IMR-90 (cell line): Measurements from ENCODE around the gene GABARAPL2. TPM values are rescaled to one million over a fixed set of nuclear protein-coding genes. Genes with fewer than 3 reads are reported as not detected.

Experiments used
- ATAC-seq: fragments of 200-7000 bp; cut with Tn5 transposase; 2 replicates; pipeline ENCODE4 v1.9.1; 2020; ENCODE audit warnings: low read depth, mild to moderate bottlenecking, moderate library complexity
- BruUV-seq: library from RNA; stranded (reverse); fragments of 400-500 nt; replicated peaks from 2 replicates; lab custom pipeline; 2021; lab: Mats Ljungman, UMichigan
- CTCF ChIA-PET: fragments of 300-600 bp; formaldehyde crosslinking; extraction: SDS; loops from one replicate; lab custom pipeline; 2021; ENCODE audit warnings: antibody characterized with exemption; lab: Yijun Ruan, JAX
- POLR2A ChIA-PET: fragments of 300-600 bp; sonication (Branson Sonifier 250); formaldehyde crosslinking; loops from one replicate; lab custom pipeline; 2022; ENCODE audit warnings: antibody characterized with exemption; ENCODE audit not compliant: unreplicated experiment; lab: Charles Lee
- DNase-seq: peaks from one replicate; pipeline ENCODE4 v3.0.0; 2013
- H2AFZ ChIP-seq: replicated peaks from 2 replicates; pipeline ENCODE3; 2013; ENCODE audit warnings: low read length, mild to moderate bottlenecking; ENCODE audit not compliant: poor library complexity
- H2AK5ac ChIP-seq: 2 replicates; pipeline ENCODE4 v1.6.1; 2013; ENCODE audit warnings: low read depth, low read length, inconsistent platforms
- H2AK9ac ChIP-seq: replicated peaks from 2 replicates; pipeline ENCODE3; 2013; ENCODE audit warnings: mild to moderate bottlenecking, low read depth, low read length, moderate library complexity; ENCODE audit not compliant: poor library complexity
- H2BK120ac ChIP-seq: 2 replicates; pipeline ENCODE4 v1.6.1; 2013; ENCODE audit warnings: low read depth, low read length, inconsistent platforms
- H2BK15ac ChIP-seq: 3 replicates; pipeline ENCODE4 v1.6.1; 2013; ENCODE audit warnings: low read depth, low read length, inconsistent platforms
- H2BK20ac ChIP-seq: 2 replicates; pipeline ENCODE4 v1.6.1; 2013; ENCODE audit warnings: low read depth, mild to moderate bottlenecking, inconsistent platforms, low read length, moderate library complexity
- H2BK5ac ChIP-seq: 2 replicates; pipeline ENCODE4 v1.6.1; 2013; ENCODE audit warnings: mild to moderate bottlenecking, low read depth, low read length, inconsistent platforms; ENCODE audit not compliant: poor library complexity, severe bottlenecking
- H3K14ac ChIP-seq: replicated peaks from 2 replicates; pipeline ENCODE4 v1.6.1; 2013; ENCODE audit warnings: low read depth, low read length, inconsistent platforms
- H3K18ac ChIP-seq: 2 replicates; pipeline ENCODE4 v1.6.1; 2013; ENCODE audit warnings: low read depth, low read length, control low read depth
- H3K23ac ChIP-seq: 2 replicates; pipeline ENCODE4 v1.6.1; 2013; ENCODE audit warnings: low read depth, low read length, inconsistent platforms
- H3K27ac ChIP-seq: 2 replicates; pipeline ENCODE4 v1.5.1; 2013; ENCODE audit warnings: mild to moderate bottlenecking, control low read depth, low read length; ENCODE audit not compliant: insufficient read depth
- H3K27me3 ChIP-seq: 2 replicates; pipeline ENCODE4 v1.6.1; 2013; ENCODE audit warnings: low read length; ENCODE audit not compliant: control insufficient read depth, insufficient read depth
- H3K36me3 ChIP-seq: 2 replicates; pipeline ENCODE4 v1.6.1; 2013; ENCODE audit warnings: low read length, mixed read lengths; ENCODE audit not compliant: control insufficient read depth, insufficient read depth
- H3K4ac ChIP-seq: 2 replicates; pipeline ENCODE4 v1.6.1; 2013; ENCODE audit warnings: low read depth, low read length, inconsistent platforms
- H3K4me1 ChIP-seq: 2 replicates; pipeline ENCODE4 v1.6.1; 2013; ENCODE audit warnings: low read length, mixed read lengths; ENCODE audit not compliant: control insufficient read depth, insufficient read depth
- H3K4me2 ChIP-seq: 2 replicates; pipeline ENCODE4 v1.6.1; 2013; ENCODE audit warnings: low read depth, mild to moderate bottlenecking, control low read depth, low read length, moderate library complexity
- H3K4me3 ChIP-seq: 2 replicates; pipeline ENCODE4 v1.5.1; 2013; ENCODE audit warnings: low read depth, mild to moderate bottlenecking, control low read depth, low read length, moderate library complexity; ENCODE audit not compliant: insufficient read depth
- H3K56ac ChIP-seq: 2 replicates; pipeline ENCODE4 v1.6.1; 2013; ENCODE audit warnings: low read length, inconsistent platforms; ENCODE audit not compliant: insufficient read depth; ENCODE audit errors: extremely low read depth
- H3K79me1 ChIP-seq, 2 experiments: 2 replicates each; pipeline ENCODE4 v1.6.1; 2013; ENCODE audit warnings: low read length in 2 of 2, inconsistent platforms in 1 of 2, low read depth in 1 of 2
- H3K9ac ChIP-seq: 2 replicates; pipeline ENCODE4 v1.6.1; 2013; ENCODE audit warnings: low read depth, low read length, control low read depth
- H3K9me1 ChIP-seq: 2 replicates; pipeline ENCODE4 v1.6.1; 2013; ENCODE audit warnings: low read length, inconsistent platforms; ENCODE audit not compliant: insufficient read depth
- H3K9me3 ChIP-seq: 2 replicates; pipeline ENCODE4 v1.6.1; 2013; ENCODE audit warnings: low read length; ENCODE audit not compliant: control insufficient read depth, insufficient read depth
- H4K20me1 ChIP-seq: 2 replicates; pipeline ENCODE4 v1.6.1; 2013; ENCODE audit warnings: low read length, inconsistent platforms; ENCODE audit not compliant: insufficient read depth
- H4K5ac ChIP-seq: 2 replicates; pipeline ENCODE4 v1.6.1; 2013; ENCODE audit warnings: mild to moderate bottlenecking, low read depth, low read length, control low read depth
- H4K8ac ChIP-seq, 2 experiments: 2 replicates each; pipeline ENCODE4 v1.6.1; 2013; ENCODE audit warnings: low read depth in 2 of 2, low read length in 2 of 2, control low read depth in 1 of 2, inconsistent platforms in 1 of 2
- H4K91ac ChIP-seq: 2 replicates; pipeline ENCODE4 v1.6.1; 2013; ENCODE audit warnings: low read depth, low read length, inconsistent platforms; ENCODE audit not compliant: insufficient read depth
- BHLHE40 ChIP-seq: fragments of 150-350 bp; IDR thresholded peaks from 2 replicates; pipeline ENCODE4 v1.6.1; 2016; ENCODE audit warnings: mild to moderate bottlenecking, low read depth, low read length
- NFE2L2 ChIP-seq: fragments of 150-350 bp; IDR thresholded peaks from 2 replicates; pipeline ENCODE4 v1.6.1; 2016; ENCODE audit warnings: low read depth, mild to moderate bottlenecking, low read length
- SMC3 ChIP-seq: fragments of 150-350 bp; IDR thresholded peaks from 2 replicates; pipeline ENCODE4 v1.6.1; 2016; ENCODE audit warnings: low read depth, mild to moderate bottlenecking, antibody characterized with exemption, low read length, moderate library complexity
- WGBS, 2 experiments: methylation state at CpG; one replicate each; pipeline versions ENCODE4 v1.1.5 to v1.1.7; 2013; ENCODE audit warnings: missing lambda C conversion rate in 2 of 2; ENCODE audit not compliant: insufficient read length in 1 of 2; ENCODE audit errors: extremely low coverage in 2 of 2; 5-methylcytosine and 5-hydroxymethylcytosine counted together
- dilution Hi-C: fragments of 300-500 bp; cut with HindIII; formaldehyde crosslinking; loops from one replicate; pipeline ENCODE4 v1.14.3; 2018; ENCODE audit warnings: low sequenced_read_pairs; ENCODE audit not compliant: unreplicated experiment
- in situ Hi-C: fragments of 300-500 bp; cut with MboI; formaldehyde crosslinking; loops from 3 replicates; pipeline ENCODE4 v1.14.3; 2019; ENCODE audit warnings: low sequenced_read_pairs, inconsistent platforms, mixed read lengths
- intact Hi-C: fragments of 100-400 bp; cut with micrococcal nuclease; formaldehyde crosslinking; loops from 2 replicates; pipeline ENCODE4 v1.10.0; 2022
- polyA plus RNA-seq, 3 experiments: library from polyadenylated mRNA; depleted of rRNA; stranded (reverse); fragments of >200 nt; gene quantifications; 2 replicates each; pipeline ENCODE4 v1.2.3, GENCODE V29; 2012; ENCODE audit warnings: low replicate concordance in 1 of 3
- total RNA-seq: library from RNA; depleted of rRNA; stranded (reverse); fragments of >200 nt; gene quantifications from 2 replicates; pipeline ENCODE4 v1.2.3, GENCODE V29; 2012

GABARAPL2 gene
- total and polyA plus RNA-seq, 2 of the 4 experiments (the other 2 are of a cell fraction): 33.3 to 65.9 TPM

GRCh38 chr16:75593825-75594820 lies 27.9 kb downstream of the GABARAPL2 start:
- DNase-seq (peak; percentile 83), ATAC-seq (peak; percentile 52; the same call in 1 of the 2 replicates)
- Histone ChIP-seq H3K79me1 (peaks cover 0 to 5% of the 10 kb centered on the region in 2 experiments; a peak in 1 of 4 replicates), H2BK5ac (no peak overlapping the region), H2AFZ (no peak overlapping the region), H3K18ac (no peak overlapping the region), H3K14ac (no peak overlapping the region), H3K4me1 (peaks cover 6% of the 10 kb centered on the region), H3K9me1 (peaks cover 3% of the 10 kb centered on the region; the same call in 1 of the 2 replicates), H4K5ac (no peak overlapping the region), H4K8ac (no peak overlapping the region), H3K27me3 (no peaks in the 10 kb centered on the region), H2BK20ac (no peak overlapping the region), H3K27ac (no peak overlapping the region), H4K91ac (no peak overlapping the region), H3K56ac (no peak overlapping the region), H4K20me1 (no peaks in the 10 kb centered on the region), H3K36me3 (peaks cover 6% of the 10 kb centered on the region), H3K9me3 (peaks cover 3% of the 10 kb centered on the region; the same call in 1 of the 2 replicates), H2BK15ac (no peak overlapping the region), H3K23ac (no peak overlapping the region), H2BK120ac (no peak overlapping the region), H3K4me2 (no peak overlapping the region), H2AK5ac (peak overlapping the region; percentile 28; the same call in 1 of the 2 replicates), H3K4me3 (no peak overlapping the region), H3K4ac (no peak overlapping the region), H3K9ac (no peak overlapping the region), H2AK9ac (peak overlapping the region; percentile 56)
- intact Hi-C loops (no loop called here), in situ Hi-C loops (loop anchor here (25.0 kb wide), 1 partner anchor 382 kb away; the partner anchor contains the start of genes CTRB1 and CTRB2), dilution Hi-C loops (no loop called here)
- CTCF ChIA-PET: no interaction called here
- WGBS, 2 experiments: 80% methylated on average over 6 of the region's 17 CpGs; no CpG with 5 or more reads in 1 of the 2 experiments
- no TSS peak for BruUV-seq
- TF ChIP-seq BHLHE40 (no peak), SMC3 (no peak), NFE2L2 (peak; percentile 59)
- POLR2A ChIA-PET: no interaction called here
